Uterus (tissue), 4 donors: ENCODE measurements around the gene CLASRP. TPM values are rescaled to one million over a fixed set of nuclear protein-coding genes. Genes with fewer than 3 reads are reported as not detected.

ENCODE experiments used
- DNase-seq, 2 donors: peaks; one replicate each; pipeline ENCODE4 v3.0.0-alpha.2; 2019 to 2020
- H3K27ac ChIP-seq, 2 donors: fragments of 200-600 bp; sonication (generic); 1 replicate in 1 of 2; 2 replicates in 1 of 2; pipeline ENCODE4 v1.5.1; 2016 to 2018
- H3K27me3 ChIP-seq, 2 donors: fragments of 200-600 bp; sonication (generic); one replicate each; pipeline ENCODE4 v1.5.1; 2018 to 2019; ENCODE audit warnings: control low read depth in 1 of 2
- H3K36me3 ChIP-seq, 2 donors: fragments of 200-600 bp; sonication (generic); one replicate each; pipeline ENCODE4 v1.5.1; 2019; ENCODE audit warnings: control low read depth in 1 of 2
- H3K4me1 ChIP-seq, 2 donors: fragments of 200-600 bp; sonication (generic); one replicate each; pipeline ENCODE4 v1.5.1; 2018 to 2019; ENCODE audit warnings: control low read depth in 1 of 2
- H3K4me3 ChIP-seq, 2 donors: fragments of 200-600 bp; sonication (generic); 1 replicate in 1 of 2; 2 replicates in 1 of 2; pipeline ENCODE4 v1.5.1; 2018 to 2019; ENCODE audit warnings: mild to moderate bottlenecking in 1 of 2
- H3K9me3 ChIP-seq, 2 donors: fragments of 200-600 bp; sonication (generic); one replicate each; pipeline ENCODE4 v1.5.1; 2019; ENCODE audit warnings: control low read depth in 1 of 2
- POLR2A ChIP-seq, 2 donors: fragments of 450-650 bp; IDR thresholded peaks; one replicate each; pipeline ENCODE4 v1.6.1; 2016; ENCODE audit warnings: antibody characterized with exemption in 2 of 2, mild to moderate bottlenecking in 1 of 2, moderate library complexity in 1 of 2
- intact Hi-C: fragments of 100-400 bp; cut with DNase I; formaldehyde crosslinking; loops from one replicate; pipeline ENCODE4 v1.15.1; 2023; ENCODE audit warnings: low total_unique reads
- total RNA-seq, 4 donors: library from RNA; depleted of rRNA in 3 of 4; stranded (reverse); fragments of >200 nt in 3 of 4; gene quantifications; one replicate each; pipeline versions ENCODE4 v1.1.0 to v1.2.4, GENCODE V29; 2014 to 2023
- TF ChIP-seq, protein P1 (sequence below), 4 experiments: fragments of 200-600 bp in 2 of 4; fragments of 450-650 bp in 2 of 4; sonication (generic) in 2 of 4; IDR thresholded peaks; one replicate each; pipeline ENCODE4 v1.5.1; 2016 to 2019; ENCODE audit warnings: antibody characterized with exemption in 4 of 4, mild to moderate bottlenecking in 2 of 4, moderate library complexity in 1 of 4
- donor health status: DM: yes; HTN: yes; CAD: no.

The CLASRP gene
- total RNA-seq, 4 donors from 2014 or later = 36.6 to 107 (median 73.9) TPM

DNA sequence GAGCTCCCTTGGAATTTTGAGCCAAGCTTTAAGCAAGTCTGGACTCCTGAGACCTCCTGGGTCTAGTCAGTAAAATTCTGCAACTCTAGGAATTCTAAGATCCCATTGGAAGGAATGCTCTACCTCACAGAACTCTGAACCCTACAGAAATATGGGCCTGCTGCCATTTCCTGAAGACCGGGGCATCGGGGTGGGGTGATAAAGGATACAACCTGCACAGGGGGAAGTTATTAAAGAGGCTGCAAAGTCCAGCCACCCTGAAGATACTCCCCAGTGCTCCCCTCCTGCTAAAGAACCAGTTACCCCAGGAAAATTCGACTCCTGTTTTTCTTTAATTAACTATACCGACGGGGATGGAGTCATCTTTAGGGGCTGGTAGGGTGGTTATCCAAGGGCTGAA lies 51.8 kb downstream of the CLASRP start:
- DNase-seq = no peak
- intact Hi-C loops = no loop called here

DNA sequence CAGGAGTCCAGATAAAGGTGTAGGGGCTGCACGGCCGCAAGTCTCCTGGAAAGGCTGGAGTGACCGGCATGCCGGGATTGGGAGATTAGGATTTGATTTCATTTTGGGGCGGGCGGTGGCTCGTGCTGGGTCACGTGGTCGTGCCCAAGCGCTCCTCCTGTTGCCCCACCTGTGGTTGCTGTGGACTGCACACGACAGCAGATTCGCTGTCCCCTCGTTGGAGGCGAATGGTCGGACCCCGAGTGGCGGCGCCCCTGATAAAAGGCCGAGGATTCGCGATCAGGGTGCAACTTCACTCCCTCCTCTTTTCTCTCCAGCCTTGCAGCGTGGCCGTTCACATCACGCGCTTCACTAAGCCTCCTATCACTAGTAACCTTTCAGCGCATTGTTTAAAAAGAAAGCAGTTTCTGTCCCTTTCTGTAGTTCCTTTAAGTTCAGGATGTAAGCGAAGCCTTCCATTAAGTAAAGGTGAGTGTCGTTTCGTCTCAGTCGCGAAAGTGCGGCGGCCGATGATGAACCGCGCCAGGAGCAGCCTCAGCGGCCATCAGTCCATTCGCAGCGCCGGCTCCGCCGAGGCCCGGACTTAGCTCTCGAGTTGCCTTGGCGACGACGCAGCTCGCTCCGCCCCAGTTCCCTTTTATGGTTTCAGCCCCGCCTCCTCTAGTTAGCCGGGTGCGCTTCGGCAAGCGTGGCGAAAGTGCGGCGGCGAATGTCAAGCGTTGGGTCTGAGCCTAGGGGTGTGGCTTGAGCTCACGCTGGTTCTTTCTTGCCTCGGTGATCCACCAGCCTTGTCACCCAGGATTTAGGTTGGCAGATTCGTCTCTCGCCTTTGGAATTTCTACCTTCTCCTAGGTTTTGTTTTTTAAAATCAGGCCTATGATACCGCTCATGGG lies 52.4 kb downstream of the CLASRP start:
- Histone ChIP-seq H3K4me3 (peak overlapping the region; percentile 72 to 100), H3K36me3 (no peaks in the 10 kb centered on the region), H3K4me1 (peaks cover 11 to 16% of the 10 kb centered on the region in 2 donors), H3K9me3 (no peaks in the 10 kb centered on the region), H3K27me3 (no peaks in the 10 kb centered on the region), H3K27ac (peak overlapping the region; percentile 86 to 91)
- intact Hi-C loops = no loop called here
- DNase-seq = peak; percentile 97 to 100
- no peak for TF ChIP-seq POLR2A (IDR thresholded peaks at IDR 0.05)
- TF ChIP-seq, protein P1, sequence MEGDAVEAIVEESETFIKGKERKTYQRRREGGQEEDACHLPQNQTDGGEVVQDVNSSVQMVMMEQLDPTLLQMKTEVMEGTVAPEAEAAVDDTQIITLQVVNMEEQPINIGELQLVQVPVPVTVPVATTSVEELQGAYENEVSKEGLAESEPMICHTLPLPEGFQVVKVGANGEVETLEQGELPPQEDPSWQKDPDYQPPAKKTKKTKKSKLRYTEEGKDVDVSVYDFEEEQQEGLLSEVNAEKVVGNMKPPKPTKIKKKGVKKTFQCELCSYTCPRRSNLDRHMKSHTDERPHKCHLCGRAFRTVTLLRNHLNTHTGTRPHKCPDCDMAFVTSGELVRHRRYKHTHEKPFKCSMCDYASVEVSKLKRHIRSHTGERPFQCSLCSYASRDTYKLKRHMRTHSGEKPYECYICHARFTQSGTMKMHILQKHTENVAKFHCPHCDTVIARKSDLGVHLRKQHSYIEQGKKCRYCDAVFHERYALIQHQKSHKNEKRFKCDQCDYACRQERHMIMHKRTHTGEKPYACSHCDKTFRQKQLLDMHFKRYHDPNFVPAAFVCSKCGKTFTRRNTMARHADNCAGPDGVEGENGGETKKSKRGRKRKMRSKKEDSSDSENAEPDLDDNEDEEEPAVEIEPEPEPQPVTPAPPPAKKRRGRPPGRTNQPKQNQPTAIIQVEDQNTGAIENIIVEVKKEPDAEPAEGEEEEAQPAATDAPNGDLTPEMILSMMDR (IDR thresholded peaks at IDR 0.05) = peak in 2 of 4 experiments; percentile 6 to 9

More for the DNA sequence above, 51.8 kb downstream of the CLASRP start:
- H3K27ac ChIP-seq = peak overlapping the region; percentile 12 to 86
- TF ChIP-seq POLR2A (IDR thresholded peaks at IDR 0.05) = no peak
- peaks cover 11 to 16% of the 10 kb centered on the region in 2 donors for H3K4me1 ChIP-seq
- H3K4me3 ChIP-seq = peak overlapping the region; percentile 72 to 100
- no peaks in the 10 kb centered on the region for H3K27me3 ChIP-seq
- H3K36me3 ChIP-seq = no peaks in the 10 kb centered on the region
- no peaks in the 10 kb centered on the region for H3K9me3 ChIP-seq

DNA sequence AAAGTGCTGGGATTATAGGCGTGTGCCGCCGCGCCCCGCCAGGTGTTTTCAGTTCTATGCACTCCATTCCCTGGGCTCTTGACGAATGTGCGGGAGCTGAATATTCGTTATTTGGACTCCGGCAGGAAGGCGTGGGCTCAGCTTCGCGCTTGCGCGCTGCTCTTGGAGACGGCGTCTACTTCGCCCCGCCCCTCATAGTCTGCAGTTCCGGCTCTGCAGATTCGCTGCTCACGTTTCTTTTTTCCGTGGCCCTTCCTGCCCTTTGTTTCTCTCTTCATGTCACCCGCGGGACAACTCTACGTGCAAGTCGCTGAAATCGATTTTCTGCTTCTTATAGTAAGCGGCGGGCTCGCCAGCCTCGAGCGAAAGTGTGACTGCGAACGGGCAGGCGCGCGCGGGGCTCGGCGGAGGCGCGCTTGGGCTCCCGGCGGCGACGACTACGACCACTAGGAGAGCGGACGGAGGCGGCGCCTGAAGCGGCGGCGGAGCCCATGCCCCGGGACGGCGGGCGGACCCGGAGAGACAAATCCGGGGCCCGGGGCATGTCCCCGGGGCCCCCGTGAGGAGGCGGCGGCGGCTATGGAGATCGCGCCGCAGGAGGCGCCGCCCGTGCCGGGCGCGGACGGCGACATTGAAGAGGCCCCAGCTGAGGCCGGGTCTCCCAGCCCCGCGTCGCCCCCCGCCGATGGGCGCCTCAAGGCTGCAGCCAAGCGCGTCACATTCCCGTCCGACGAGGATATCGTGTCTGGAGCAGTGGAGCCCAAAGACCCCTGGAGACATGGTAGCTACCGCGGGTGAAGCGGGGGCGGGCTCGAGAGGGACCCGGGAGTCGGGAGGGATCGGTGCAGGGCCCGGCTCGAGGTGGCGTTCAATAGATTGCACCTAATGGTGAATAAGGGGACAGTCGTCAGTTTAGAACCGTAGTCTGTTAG lies 54.2 kb downstream of the CLASRP start, which contains the start of gene PPP1R37:
PPP1R37 (plus strand) TSS at position 433 of the 932 bp plus-strand sequence; CDS start at position 580, 147 bp downstream.
- intact Hi-C loops = no loop called here
- TF ChIP-seq, protein P1 (IDR thresholded peaks at IDR 0.05) = peak in 3 of 4 experiments; percentile 21 to 55 (median 42)
- no peak for TF ChIP-seq POLR2A (IDR thresholded peaks at IDR 0.05)
- peak within 1 kb of the TSS; percentile 72 to 100 for H3K4me3 ChIP-seq
- no peaks in the 10 kb centered on the region for H3K36me3 ChIP-seq
- peaks cover 11 to 22% of the 10 kb centered on the region in 2 donors for H3K4me1 ChIP-seq
- DNase-seq = peak; percentile 91 to 92
- peak within 1 kb of the TSS; percentile 86 to 91 for H3K27ac ChIP-seq
- H3K9me3 ChIP-seq = no peaks in the 10 kb centered on the region
- no peaks in the 10 kb centered on the region for H3K27me3 ChIP-seq

DNA sequence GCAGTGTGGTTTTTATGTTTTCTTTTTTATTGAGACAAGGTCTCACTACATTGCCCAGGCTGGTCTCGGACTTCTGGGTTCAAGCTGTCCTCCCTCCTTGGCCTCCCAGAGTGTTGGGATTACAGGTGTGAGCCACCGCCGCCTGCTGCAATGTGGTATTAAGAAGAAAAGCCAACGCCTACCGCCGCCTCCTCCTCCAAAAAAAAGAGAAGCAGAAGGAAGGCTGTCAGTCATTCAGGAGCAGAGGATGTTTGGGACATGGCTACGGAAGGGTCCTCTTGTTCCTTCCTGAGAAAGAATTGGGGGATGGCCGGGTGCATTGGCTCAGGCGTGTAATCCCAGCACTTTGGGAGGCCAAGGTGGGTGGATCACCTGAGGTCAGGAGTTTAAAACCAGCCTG lies 55.3 kb downstream of the CLASRP start:
- no peak for DNase-seq
- Histone ChIP-seq H3K36me3 (no peaks in the 10 kb centered on the region), H3K4me1 (peaks cover 11 to 32% of the 10 kb centered on the region in 2 donors), H3K4me3 (peak overlapping the region; percentile 72 to 100), H3K9me3 (no peaks in the 10 kb centered on the region), H3K27me3 (no peaks in the 10 kb centered on the region), H3K27ac (no peak overlapping the region)
- intact Hi-C loops = no loop called here
- TF ChIP-seq, protein P1 (IDR thresholded peaks at IDR 0.05) = no peak
- no peak for TF ChIP-seq POLR2A (IDR thresholded peaks at IDR 0.05)

DNA sequence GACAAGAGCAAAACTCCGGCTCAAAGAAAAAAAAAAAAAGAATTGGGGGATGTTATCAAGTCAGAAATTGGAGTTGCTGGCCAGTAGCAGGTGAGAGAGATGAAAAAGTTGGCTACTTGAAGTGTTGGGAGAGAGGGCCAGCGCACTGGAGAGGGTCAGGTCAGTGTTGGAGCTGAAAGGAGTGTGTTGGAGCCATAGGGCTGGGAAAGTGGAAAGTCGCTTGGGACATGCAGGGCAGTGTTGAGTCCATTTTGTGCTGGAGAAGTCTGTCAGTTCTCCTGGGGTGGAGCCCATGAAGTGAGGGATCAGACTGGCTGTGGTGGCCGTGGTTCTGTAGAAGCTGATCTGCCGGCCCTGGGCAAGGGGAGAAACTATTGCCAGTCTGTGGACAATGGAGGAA lies 55.9 kb downstream of the CLASRP start:
- intact Hi-C loops = no loop called here

More for the DNA sequence above, 55.9 kb downstream of the CLASRP start:
- H3K9me3 ChIP-seq = no peaks in the 10 kb centered on the region
- H3K27me3 ChIP-seq = no peaks in the 10 kb centered on the region
- no peak for DNase-seq
- H3K4me1 ChIP-seq = peaks cover 11 to 35% of the 10 kb centered on the region in 2 donors
- no peak overlapping the region for H3K27ac ChIP-seq
- TF ChIP-seq, protein P1 (IDR thresholded peaks at IDR 0.05) = no peak
- no peak for TF ChIP-seq POLR2A (IDR thresholded peaks at IDR 0.05)
- no peaks in the 10 kb centered on the region for H3K36me3 ChIP-seq
- H3K4me3 ChIP-seq = no peak overlapping the region
